GM12872 (cell line): Measurements from ENCODE around the gene DPY19L2.

Experiments used
- CTCF ChIP-seq: IDR thresholded peaks from 3 replicates; pipeline ENCODE4 v1.5.1; 2011; ENCODE audit warnings: low read depth, mild to moderate bottlenecking, low read length, moderate library complexity; ENCODE audit not compliant: insufficient read depth

DPY19L2 gene

GRCh38 chr12:63668028-63668799 is at the start of gene DPY19L2:
DPY19L2 (minus strand) TSS chr12:63668493; CDS start chr12:63668393, 100 bp downstream.
- TF ChIP-seq CTCF = no peak

GRCh38 chr12:63706336-63706735 is 38.0 kb upstream of the DPY19L2 start:
- no peak for TF ChIP-seq CTCF

- no peak for TF ChIP-seq CTCF
These were observed 142.5 kb downstream of the DPY19L2 start for GRCh38 chr12:63525831-63526230.

GRCh38 chr12:63521706-63522105 is 146.6 kb downstream of the DPY19L2 start:
- TF ChIP-seq CTCF = no peak
